Pancreas (tissue), 10 donors: ENCODE data around the gene GPR78. TPM values are rescaled to one million over a fixed set of nuclear protein-coding genes. Genes with fewer than 3 reads are reported as not detected.
A peak's percentile ranks its signal among the peaks of the same experiment; 100 is the strongest.

ENCODE experiments used
- ATAC-seq, 4 donors: fragments of 200-7000 bp; cut with Tn5 transposase; one replicate each; pipeline versions ENCODE4 v1.8.0 to v1.9.1; 2020; ENCODE audit warnings: mild to moderate bottlenecking in 4 of 4, moderate library complexity in 4 of 4
- DNase-seq, 6 donors: peaks; one replicate each; pipeline ENCODE4 v3.0.0-alpha.2; 2020
- FAIRE-seq: peaks from 2 replicates; lab custom pipeline; 2012; peaks lifted over from hg19 to GRCh38; lab: Jason Lieb, UNC
- H3K27ac ChIP-seq, 4 donors: fragments of 200-600 bp; sonication (generic); 1 replicate in 3 of 4; 2 replicates in 1 of 4; pipeline versions ENCODE4 v1.5.0 to v1.8.0; 2020
- H3K27me3 ChIP-seq, 4 donors: fragments of 200-600 bp; one replicate each; pipeline ENCODE4 v1.8.0; 2021
- H3K36me3 ChIP-seq, 3 donors: fragments of 200-600 bp; sonication (generic) in 1 of 3; one replicate each; pipeline versions ENCODE4 v1.5.0 to v1.8.0; 2020 to 2021
- H3K4me1 ChIP-seq, 3 donors: fragments of 200-600 bp; one replicate each; pipeline ENCODE4 v1.8.0; 2021
- H3K4me3 ChIP-seq, 4 donors: fragments of 200-600 bp; sonication (generic) in 2 of 4; one replicate each; pipeline versions ENCODE4 v1.5.0 to v1.8.0; 2020 to 2021
- H3K9me3 ChIP-seq, 4 donors: fragments of 200-600 bp; one replicate each; pipeline ENCODE4 v1.8.0; 2021
- whole genome bisulfite sequencing, 2 donors: extraction: QIAGEN DNeasy Blood & Tissue Kit; methylation state at CpG; one replicate each; pipeline ENCODE4 v1.1.7; 2013; 5-methylcytosine and 5-hydroxymethylcytosine counted together
- intact Hi-C, 3 donors: fragments of 100-400 bp; cut with DNase I; formaldehyde crosslinking; loops; one replicate each; pipeline versions ENCODE4 v1.11.1 to v1.14.2; 2022
- polyA plus RNA-seq, 2 donors: library from polyadenylated mRNA; stranded (reverse); fragments of 200-250 nt; gene quantifications; one replicate each; pipeline ENCODE4 v1.2.3, GENCODE V29; 2013
- total RNA-seq, 6 donors: library from RNA; stranded (reverse); fragmentation: NEBNext Ultra II Directional in 4 of 6; extraction: Animal tissue kit (Norgen Biotek cat#: 25700) in 4 of 6; gene quantifications; one replicate each; pipeline versions ENCODE4 v1.2.1 to v1.2.4, GENCODE V29; 2021 to 2023
- TF ChIP-seq, protein P1 (sequence below), 4 donors: fragments of 200-600 bp; sonication (generic) in 3 of 4; IDR thresholded peaks; one replicate each; pipeline versions ENCODE4 v1.5.0 to v1.8.0; 2021; ENCODE audit warnings: antibody characterized with exemption in 4 of 4
- donor health status: healthy with polysubstance abuse.
- donor health status: DM: no; HTN: no; CAD: no; lungs with moderate emphysema.
- donor health status: DM: no; HTN: no; CAD: no.
- donor health status: control.
- donor health status: control.
- donor health status: Bipolar disorder and iron deficiency.
- donor health status: DM: yes; HTN: yes; CAD: no.
- donor health status: DM: no; HTN: no; CAD: no.
- donor health status: DM: no; HTN: no; CAD: no.
- donor health status: DM: yes; HTN: yes; CAD: no.

GPR78 gene
- total and polyA plus RNA-seq, 8 donors = 0.02 to 0.04 TPM; not detected in 6

DNA sequence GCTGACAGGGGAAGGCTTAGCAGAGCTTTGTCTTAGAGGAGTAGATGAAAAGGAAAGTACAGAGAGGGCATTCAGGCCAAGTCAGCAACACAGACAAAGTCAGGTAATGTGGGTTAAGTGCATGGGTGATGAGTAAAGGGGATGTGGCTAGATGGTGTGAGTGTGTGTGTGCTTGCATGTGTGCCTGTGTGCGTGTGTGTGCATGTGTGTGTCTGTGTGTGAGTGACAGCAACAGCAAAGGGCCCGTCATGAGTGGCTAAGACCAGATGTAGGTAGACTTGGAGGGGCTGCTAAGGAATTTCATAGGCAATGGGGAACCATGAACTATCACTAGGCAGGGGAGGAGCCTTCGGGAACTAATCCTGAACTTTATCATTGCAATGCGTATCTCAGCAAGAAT, 2.2 kb upstream of the GPR78 start:
- Histone ChIP-seq H3K27ac (no peak overlapping the region), H3K4me3 (no peak overlapping the region), H3K4me1 (no peaks in the 10 kb centered on the region), H3K36me3 (no peaks in the 10 kb centered on the region), H3K9me3 (no peaks in the 10 kb centered on the region), H3K27me3 (peaks cover 0 to 15% (median 7%) of the 10 kb centered on the region in 4 donors)
- TF ChIP-seq, protein P1, sequence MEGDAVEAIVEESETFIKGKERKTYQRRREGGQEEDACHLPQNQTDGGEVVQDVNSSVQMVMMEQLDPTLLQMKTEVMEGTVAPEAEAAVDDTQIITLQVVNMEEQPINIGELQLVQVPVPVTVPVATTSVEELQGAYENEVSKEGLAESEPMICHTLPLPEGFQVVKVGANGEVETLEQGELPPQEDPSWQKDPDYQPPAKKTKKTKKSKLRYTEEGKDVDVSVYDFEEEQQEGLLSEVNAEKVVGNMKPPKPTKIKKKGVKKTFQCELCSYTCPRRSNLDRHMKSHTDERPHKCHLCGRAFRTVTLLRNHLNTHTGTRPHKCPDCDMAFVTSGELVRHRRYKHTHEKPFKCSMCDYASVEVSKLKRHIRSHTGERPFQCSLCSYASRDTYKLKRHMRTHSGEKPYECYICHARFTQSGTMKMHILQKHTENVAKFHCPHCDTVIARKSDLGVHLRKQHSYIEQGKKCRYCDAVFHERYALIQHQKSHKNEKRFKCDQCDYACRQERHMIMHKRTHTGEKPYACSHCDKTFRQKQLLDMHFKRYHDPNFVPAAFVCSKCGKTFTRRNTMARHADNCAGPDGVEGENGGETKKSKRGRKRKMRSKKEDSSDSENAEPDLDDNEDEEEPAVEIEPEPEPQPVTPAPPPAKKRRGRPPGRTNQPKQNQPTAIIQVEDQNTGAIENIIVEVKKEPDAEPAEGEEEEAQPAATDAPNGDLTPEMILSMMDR (IDR thresholded peaks at IDR 0.05) = no peak
- ATAC-seq (no peak), DNase-seq (peak in 1 of 6 donors; percentile 14), FAIRE-seq (no peak)
- intact Hi-C loops = no loop called here
- 46 to 59% methylated on average over 4 of the region's 4 CpGs for WGBS, 2 donors

GRCh38 chr4:8578717-8579116, 1.5 kb upstream of the GPR78 start:
- TF ChIP-seq, protein P1 (IDR thresholded peaks at IDR 0.05) = no peak
- H3K4me3 ChIP-seq = no peak overlapping the region
- ATAC-seq (no peak), FAIRE-seq (no peak), DNase-seq (no peak)
- no peaks in the 10 kb centered on the region for H3K36me3 ChIP-seq
- H3K9me3 ChIP-seq = no peaks in the 10 kb centered on the region
- WGBS, 2 donors = 51 to 70% methylated on average over 3 of the region's 3 CpGs
- H3K4me1 ChIP-seq = no peaks in the 10 kb centered on the region
- peaks cover 0 to 15% (median 7%) of the 10 kb centered on the region in 4 donors for H3K27me3 ChIP-seq
- intact Hi-C loops = no loop called here
- H3K27ac ChIP-seq = no peak overlapping the region

GRCh38 chr4:8579526-8580320, 469 bp upstream of the GPR78 start:
- Histone ChIP-seq H3K4me1 (no peaks in the 10 kb centered on the region), H3K27ac (no peak overlapping the region), H3K9me3 (no peaks in the 10 kb centered on the region), H3K36me3 (no peaks in the 10 kb centered on the region), H3K27me3 (peaks cover 0 to 15% (median 7%) of the 10 kb centered on the region in 4 donors), H3K4me3 (no peak overlapping the region)
- 22 to 23% methylated on average over 12 of the region's 12 CpGs for WGBS, 2 donors
- TF ChIP-seq, protein P1 (IDR thresholded peaks at IDR 0.05) = no peak
- FAIRE-seq (no peak), DNase-seq (peak in 1 of 6 donors; percentile 31), ATAC-seq (no peak)
- intact Hi-C loops = no loop called here

GRCh38 chr4:8581094-8581861, 1.1 kb downstream of the GPR78 start:
- no peak overlapping the region for H3K27ac ChIP-seq
- intact Hi-C loops = no loop called here
- FAIRE-seq (no peak), DNase-seq (peak in 1 of 6 donors; percentile 45), ATAC-seq (no peak)
- no peak overlapping the region for H3K4me3 ChIP-seq
- no peaks in the 10 kb centered on the region for H3K36me3 ChIP-seq
- TF ChIP-seq, protein P1 (IDR thresholded peaks at IDR 0.05) = no peak
- H3K9me3 ChIP-seq = no peaks in the 10 kb centered on the region
- 43 to 57% methylated on average over 64 to 66 of the region's 66 CpGs for WGBS, 2 donors
- H3K4me1 ChIP-seq = no peaks in the 10 kb centered on the region
- H3K27me3 ChIP-seq = peaks cover 0 to 15% (median 7%) of the 10 kb centered on the region in 4 donors
